ENCODE data around the gene SCGB1A1. TPM values are rescaled to one million over a fixed set of nuclear protein-coding genes. Genes with fewer than 3 reads are reported as not detected.
A peak's percentile ranks its signal among the peaks of the same experiment; 100 is the strongest.

The SCGB1A1 gene
- total RNA-seq, 1 donor, result not detected

DNA sequence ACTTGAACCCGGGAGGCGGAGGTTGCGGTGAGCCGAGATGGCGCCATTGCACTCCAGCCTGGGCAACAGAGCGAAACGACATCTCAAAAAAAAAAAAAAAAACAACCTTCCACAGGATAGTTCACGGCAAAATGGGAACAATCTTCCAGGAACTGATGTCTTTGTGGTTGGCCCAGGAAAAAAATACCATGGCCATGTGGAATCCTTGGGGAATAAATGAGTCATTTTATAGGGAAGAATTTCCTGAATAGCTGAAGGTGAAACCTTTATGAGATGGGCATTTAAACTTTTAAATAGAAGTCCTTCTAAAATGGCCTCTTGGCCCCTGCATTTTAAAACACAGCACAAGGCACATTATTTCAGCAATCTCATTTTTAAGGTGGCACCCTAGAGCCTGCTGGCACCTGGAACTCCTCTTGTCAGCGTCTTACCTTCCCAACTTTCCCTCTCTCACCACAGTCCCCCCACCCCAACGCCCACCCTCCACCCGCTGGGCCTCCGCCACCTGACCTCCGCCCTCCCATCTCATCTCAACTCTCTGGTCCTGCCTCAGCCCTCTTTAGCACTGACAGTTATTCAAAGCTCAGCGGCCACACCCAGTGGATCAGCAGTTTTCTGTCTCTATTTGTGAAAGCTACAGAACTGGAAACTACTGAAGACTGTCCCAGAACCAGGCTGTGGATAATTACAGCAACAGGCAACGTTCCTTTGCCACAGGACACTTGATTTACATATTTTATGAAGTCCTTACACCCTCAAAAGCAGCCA is 43.1 kb downstream of the SCGB1A1 start:
- no peak for TF ChIP-seq CTCF (IDR thresholded peaks at IDR 0.05; ENCODE audit: insufficient read depth, low read length)
- H3K4me3 ChIP-seq (ENCODE audit: low read depth, low read length), result no peak overlapping the region
- peak; percentile 83 for DNase-seq (ENCODE audit: low read depth)

DNA sequence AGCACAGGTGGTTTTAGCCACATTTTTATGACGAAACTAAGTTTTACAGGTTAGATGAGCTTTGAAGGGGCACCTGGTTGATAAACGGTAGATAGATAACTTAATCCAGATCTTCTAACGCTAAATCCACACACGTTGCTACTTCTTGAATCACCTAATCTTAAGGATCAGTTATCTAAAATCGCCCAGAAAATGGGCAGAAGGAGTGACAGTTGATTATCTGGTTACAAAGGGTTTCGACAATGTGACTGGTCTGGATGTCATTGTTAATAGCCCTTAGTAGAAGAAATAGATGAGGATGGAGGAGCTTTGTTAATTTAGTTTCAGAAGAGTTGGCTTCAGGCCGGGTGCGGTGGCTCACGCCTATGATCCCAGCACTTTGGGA is 43.7 kb downstream of the SCGB1A1 start:
- no peak for TF ChIP-seq CTCF (IDR thresholded peaks at IDR 0.05; ENCODE audit: insufficient read depth, low read length)
- no peak overlapping the region for H3K4me3 ChIP-seq (ENCODE audit: low read depth, low read length)
- DNase-seq (ENCODE audit: low read depth), result no peak

GRCh38 chr11:62463121-62463542 is 44.3 kb downstream of the SCGB1A1 start:
- DNase-seq (ENCODE audit: low read depth), result no peak
- no peak overlapping the region for H3K4me3 ChIP-seq (ENCODE audit: low read depth, low read length)
- TF ChIP-seq CTCF (IDR thresholded peaks at IDR 0.05; ENCODE audit: insufficient read depth, low read length), result no peak

- no peak for DNase-seq (ENCODE audit: low read depth)
- no peak overlapping the region for H3K4me3 ChIP-seq (ENCODE audit: low read depth, low read length)
- TF ChIP-seq CTCF (IDR thresholded peaks at IDR 0.05; ENCODE audit: insufficient read depth, low read length), result no peak
Observed at GRCh38 chr11:62464655-62465054, 45.8 kb downstream of the SCGB1A1 start.

GRCh38 chr11:62466444-62466843 is 47.6 kb downstream of the SCGB1A1 start:
- no peak overlapping the region for H3K4me3 ChIP-seq (ENCODE audit: low read depth, low read length)
- DNase-seq (ENCODE audit: low read depth), result no peak
- no peak for TF ChIP-seq CTCF (IDR thresholded peaks at IDR 0.05; ENCODE audit: insufficient read depth, low read length)

- no peak for TF ChIP-seq CTCF (IDR thresholded peaks at IDR 0.05; ENCODE audit: insufficient read depth, low read length)
- no peak for DNase-seq (ENCODE audit: low read depth)
- no peak overlapping the region for H3K4me3 ChIP-seq (ENCODE audit: low read depth, low read length)
Observed at GRCh38 chr11:62468577-62468976, 49.7 kb downstream of the SCGB1A1 start.

- H3K4me3 ChIP-seq (ENCODE audit: low read depth, low read length), result no peak overlapping the region
- no peak for TF ChIP-seq CTCF (IDR thresholded peaks at IDR 0.05; ENCODE audit: insufficient read depth, low read length)
- DNase-seq (ENCODE audit: low read depth), result no peak
Observed at GRCh38 chr11:62471603-62472002, 52.8 kb downstream of the SCGB1A1 start.
